Right ventricle myocardium inferior (tissue), 1 donor: ENCODE results near the gene NHLRC4. TPM values are rescaled to one million over a fixed set of nuclear protein-coding genes. Genes with fewer than 3 reads are reported as not detected.
A peak's percentile ranks its signal among the peaks of the same experiment; 100 is the strongest.

Experiments used
- ATAC-seq: fragments of 200-7000 bp; cut with Tn5 transposase; one replicate; pipeline ENCODE4 v1.9.1; 2020; ENCODE audit warnings: mild to moderate bottlenecking, moderate library complexity
- DNase-seq: peaks from one replicate; pipeline ENCODE4 v3.0.0; 2021; ENCODE audit errors: missing footprints
- intact Hi-C: fragments of 100-400 bp; cut with DNase I; formaldehyde crosslinking; loops from one replicate; pipeline ENCODE4 v1.11.0; 2022
- total RNA-seq: library from RNA; stranded (reverse); fragmentation: NEBNext Ultra II Directional; extraction: Animal tissue kit (Norgen Biotek cat#: 25700); gene quantifications from one replicate; pipeline ENCODE4 v1.2.1, GENCODE V29; 2021
- donor health status: DM: no; HTN: yes; CAD: no; lungs with severe emphysema.

Gene NHLRC4
- total RNA-seq, 1 donor from 2014 or later: 0.57 TPM

DNA sequence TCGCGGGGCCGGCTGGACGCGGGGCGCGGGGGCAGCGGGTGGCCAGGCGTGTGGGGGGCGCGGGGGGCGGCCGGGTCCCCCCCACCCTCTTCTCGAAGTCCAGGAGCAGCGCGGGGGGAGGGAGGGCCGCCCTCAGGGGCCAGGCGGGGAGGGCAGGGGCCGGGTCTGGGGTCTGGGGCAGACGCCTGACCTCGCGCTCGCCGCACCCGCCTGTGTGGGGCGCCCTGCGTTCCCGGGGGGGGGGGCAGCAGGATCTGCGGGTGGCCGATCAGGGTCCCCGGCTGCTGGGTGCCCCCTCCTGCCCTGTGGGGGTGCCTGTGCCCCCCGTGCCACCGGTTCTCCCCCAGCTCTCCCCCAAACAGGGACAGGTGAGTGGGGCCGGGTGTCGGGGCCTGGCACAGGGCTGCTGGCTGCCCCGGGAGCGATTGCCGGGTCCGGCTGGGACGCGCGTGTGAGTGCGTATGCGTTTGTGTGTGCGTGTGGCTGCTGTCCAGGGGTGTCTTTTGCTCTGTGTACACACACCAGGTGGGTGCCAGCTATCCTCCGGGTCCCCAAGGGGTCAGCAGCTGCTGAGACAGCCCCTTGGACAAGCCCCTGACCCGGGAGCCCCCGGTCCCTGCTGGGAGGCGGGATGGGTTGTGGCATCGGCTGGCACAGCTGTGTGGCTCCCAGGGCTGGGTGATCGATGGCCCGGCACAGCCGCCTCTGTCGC, 5.9 kb upstream of the NHLRC4 start:
- DNase-seq (no peak), ATAC-seq (no peak)
- intact Hi-C loops: no loop called here

- no peak for ATAC-seq
- intact Hi-C loops: no loop called here
- DNase-seq: no peak
Observed at GRCh38 chr16:561413-561794, 5.4 kb upstream of the NHLRC4 start.

GRCh38 chr16:561957-562938, 4.6 kb upstream of the NHLRC4 start:
- intact Hi-C loops: no loop called here
- ATAC-seq (no peak), DNase-seq (no peak)

DNA sequence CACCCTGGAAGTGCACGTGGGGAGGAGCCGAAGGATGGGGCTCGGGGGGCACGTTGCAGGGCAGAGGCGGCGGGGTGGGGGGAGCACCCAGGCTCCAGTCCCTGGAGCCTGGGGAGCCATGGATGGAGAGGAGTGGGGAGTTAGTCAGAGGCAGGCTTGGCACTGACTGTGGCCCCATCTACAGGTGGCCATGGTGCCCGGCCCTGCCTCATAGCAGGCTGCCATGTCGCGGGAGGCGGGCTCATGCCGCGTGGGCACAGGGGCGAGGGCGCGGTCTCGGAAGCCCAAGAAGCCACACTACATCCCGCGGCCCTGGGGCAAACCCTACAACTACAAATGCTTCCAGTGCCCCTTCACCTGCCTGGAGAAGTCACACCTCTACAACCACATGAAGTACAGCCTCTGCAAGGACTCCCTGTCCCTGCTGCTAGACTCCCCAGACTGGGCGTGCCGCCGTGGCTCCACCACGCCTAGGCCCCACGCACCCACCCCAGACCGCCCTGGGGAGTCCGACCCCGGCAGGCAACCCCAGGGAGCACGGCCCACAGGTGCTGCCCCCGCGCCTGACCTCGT, 3.6 kb upstream of the NHLRC4 start:
- DNase-seq (no peak), ATAC-seq (no peak)
- intact Hi-C loops: no loop called here

DNA sequence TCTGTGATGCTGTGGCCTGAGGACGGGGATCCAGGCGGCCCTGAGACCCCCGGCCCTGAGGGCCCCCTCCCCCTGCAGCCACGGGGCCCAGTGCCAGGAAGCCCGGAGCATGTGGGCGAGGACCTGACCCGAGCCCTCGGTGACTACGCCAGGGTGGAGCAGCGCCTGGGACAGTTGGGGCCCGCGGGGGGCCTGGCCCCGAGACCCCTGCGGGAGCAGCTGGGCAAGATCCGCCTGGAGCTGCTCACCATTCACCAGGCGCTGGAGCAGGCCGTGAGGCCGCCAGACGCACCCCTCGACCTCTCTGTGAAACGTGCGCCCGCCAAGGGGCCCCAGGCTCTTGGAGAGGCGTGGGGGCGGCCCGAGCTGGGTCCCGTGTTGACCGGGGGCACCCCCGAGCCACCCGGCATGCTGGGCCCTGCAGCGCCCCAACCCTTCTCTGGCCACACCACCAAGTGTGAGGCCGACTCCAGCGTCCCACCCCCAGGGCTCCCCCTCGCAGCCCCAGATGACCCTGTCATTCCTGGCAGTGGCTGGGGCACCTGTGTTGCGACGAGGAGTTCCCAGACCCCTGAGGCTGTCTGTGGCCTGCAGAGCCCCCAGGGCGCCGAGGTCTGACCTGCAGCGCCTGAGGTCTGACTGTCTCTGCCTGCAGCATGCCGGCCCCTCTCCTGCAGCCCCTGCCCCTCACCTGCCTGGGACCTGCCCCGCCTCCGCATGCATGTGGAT, 2.0 kb upstream of the NHLRC4 start:
- no peak for ATAC-seq
- DNase-seq: no peak
- intact Hi-C loops: no loop called here

DNA sequence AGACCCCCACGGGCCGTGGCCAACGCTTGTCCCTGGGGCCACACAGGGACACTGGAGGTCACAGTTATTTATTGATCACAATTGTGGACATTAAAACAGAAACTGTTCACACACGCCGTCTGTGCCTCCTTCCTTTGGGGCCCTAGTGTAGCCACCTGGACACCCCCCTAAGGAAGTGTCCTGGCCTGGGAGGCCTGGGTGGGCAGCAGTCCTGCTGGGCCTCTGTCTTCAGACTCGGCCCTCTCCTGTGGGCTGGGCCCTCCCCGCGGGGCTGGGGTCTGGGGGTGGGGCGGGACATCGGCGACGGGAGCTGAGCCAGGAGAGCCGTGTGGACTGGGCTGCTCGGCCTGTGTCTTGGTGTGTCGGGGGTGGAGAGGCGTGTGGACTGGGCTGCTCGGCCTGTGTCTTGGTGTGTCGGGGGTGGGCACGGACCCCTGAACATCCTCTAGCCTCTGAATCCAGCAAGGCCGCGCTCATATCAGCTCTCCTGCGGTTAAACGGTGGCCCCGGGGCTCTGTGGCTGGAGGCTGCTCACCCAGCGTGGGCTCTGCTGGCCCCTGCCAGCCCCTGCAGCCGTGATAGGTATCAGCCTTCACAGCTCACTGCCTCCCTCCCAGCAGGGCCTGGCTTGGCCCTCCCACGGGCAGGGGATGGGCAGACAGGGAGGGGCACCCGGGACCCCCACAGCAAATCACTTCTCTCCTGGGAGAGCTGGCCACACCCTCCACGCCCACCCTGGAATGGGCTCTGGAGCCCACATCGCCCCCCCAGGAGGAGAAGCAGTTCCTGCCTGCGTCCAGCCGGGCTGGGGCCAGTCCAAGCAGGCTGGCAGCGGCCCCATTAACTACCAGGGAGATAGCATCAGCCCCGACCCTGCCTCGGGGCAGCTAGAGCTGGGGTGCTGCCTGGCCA, 1.1 kb upstream of the NHLRC4 start:
- no peak for ATAC-seq
- intact Hi-C loops: no loop called here

GRCh38 chr16:567373-568256, 810 bp downstream of the NHLRC4 start:
- DNase-seq (no peak), ATAC-seq (no peak)
- intact Hi-C loops: no loop called here

More for the DNA sequence above, 1.1 kb upstream of the NHLRC4 start:
- DNase-seq: no peak

DNA sequence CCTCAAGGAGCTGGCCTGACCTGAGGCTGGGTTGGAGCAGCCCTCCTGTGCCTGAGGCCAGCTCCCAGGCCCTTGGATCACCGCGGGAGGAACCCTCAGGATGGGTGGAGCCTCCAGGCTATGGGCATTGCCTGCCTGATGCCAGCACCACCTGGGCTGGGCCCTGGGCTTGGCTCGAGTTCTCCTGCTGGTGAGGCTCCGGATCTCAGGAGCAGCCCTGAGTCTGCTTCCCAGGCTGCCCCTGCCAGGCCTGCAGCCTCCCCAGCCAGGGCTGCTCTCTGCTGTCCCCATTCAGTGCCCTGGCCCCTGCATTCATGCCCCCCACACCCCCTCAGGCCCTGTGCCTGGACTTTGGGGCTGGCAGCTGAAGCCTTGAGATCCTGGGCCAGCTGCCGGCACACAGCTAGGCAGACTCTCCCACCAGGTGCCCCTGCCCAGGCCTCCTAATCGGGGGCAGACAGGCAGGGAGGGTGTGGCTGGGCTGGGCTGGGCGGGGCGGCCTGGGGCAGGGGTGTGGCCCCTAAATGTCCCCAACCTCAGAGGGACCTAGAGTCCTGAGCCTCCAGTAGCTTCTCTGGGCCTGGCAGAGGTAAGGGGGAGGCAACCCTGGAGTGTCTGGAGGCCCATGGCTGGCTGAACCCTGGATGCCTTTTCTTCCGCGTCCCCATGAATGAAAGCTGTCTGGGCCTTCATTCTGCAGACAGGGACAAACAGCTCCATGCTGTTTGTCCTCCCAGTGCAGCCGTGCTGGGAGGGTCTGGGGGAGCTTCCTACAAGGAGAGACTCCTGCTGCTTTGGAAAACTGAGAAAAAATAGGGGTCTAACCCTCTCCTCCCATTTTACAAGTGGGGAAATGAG, 1.8 kb downstream of the NHLRC4 start:
- intact Hi-C loops: no loop called here

GRCh38 chr16:569445-570254, 2.8 kb downstream of the NHLRC4 start, which contains the start of gene PIGQ:
PIGQ (plus strand) TSS chr16:569968; CDS start chr16:574075, 4,107 bp downstream.
- DNase-seq (peak; percentile 87), ATAC-seq (peak; percentile 61)
- intact Hi-C loops: no loop called here

More for the DNA sequence above, 1.8 kb downstream of the NHLRC4 start:
- DNase-seq (no peak), ATAC-seq (no peak)

GRCh38 chr16:572865-573650, 6.3 kb downstream of the NHLRC4 start:
- DNase-seq: no peak
- no peak for ATAC-seq
- intact Hi-C loops: no loop called here

- ATAC-seq: no peak
- DNase-seq: no peak
- intact Hi-C loops: no loop called here
Observed at GRCh38 chr16:574021-574760, 7.4 kb downstream of the NHLRC4 start.

DNA sequence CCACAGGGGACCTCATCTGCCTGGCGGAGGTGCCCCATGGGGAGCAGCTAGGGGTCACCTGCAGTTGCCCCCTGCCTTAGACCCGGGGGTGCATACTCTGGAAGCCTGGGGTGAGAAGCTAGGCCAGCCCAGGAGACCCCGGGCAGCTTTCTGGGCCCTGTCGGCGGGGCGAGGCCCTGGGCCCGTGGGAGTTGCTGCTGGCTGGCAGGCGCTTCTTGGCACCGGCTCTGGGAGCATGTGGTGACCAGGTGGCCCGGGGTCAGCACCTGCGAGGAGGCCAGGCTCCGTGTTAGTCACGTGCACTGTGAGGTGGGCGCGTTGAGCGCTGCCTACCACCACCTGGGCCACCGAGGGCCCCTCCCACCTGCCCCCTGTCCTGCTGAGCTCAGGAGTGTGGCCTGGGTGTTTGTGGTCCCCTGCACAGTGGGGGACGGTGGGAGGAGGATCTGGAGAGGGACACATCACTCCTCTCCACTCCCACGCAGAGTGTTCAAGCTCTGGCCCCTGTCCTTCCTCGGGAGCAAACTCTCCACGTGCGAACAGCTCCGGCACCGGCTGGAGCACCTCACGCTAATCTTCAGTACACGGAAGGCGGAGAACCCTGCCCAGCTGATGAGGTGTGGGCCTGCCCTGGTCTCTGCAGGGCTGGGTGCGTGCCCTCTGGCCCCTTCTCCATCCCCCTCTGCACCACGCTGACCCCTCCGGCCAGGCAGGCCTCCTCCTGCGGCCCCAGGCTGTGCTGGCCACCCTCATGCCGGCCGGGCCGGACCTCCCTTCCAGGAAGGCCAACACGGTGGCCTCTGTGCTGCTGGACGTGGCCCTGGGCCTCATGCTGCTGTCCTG, 8.8 kb downstream of the NHLRC4 start:
- ATAC-seq (no peak), DNase-seq (no peak)
- intact Hi-C loops: no loop called here

GRCh38 chr16:576197-576822, 9.5 kb downstream of the NHLRC4 start:
- intact Hi-C loops: no loop called here

More at GRCh38 chr16:576197-576822, 9.5 kb downstream of the NHLRC4 start:
- ATAC-seq: no peak
- no peak for DNase-seq
